K562 (cell line): ENCODE measurements around the gene GRHPR. TPM values are rescaled to one million over a fixed set of nuclear protein-coding genes. Genes with fewer than 3 reads are reported as not detected.

Source experiments
- FIP1L1 ChIP-seq: fragments of 200-400 bp; formaldehyde crosslinking; IDR thresholded peaks from 2 replicates; pipeline ENCODE4 v1.6.1; 2018; ENCODE audit warnings: mild to moderate bottlenecking, low read depth, low read length; ENCODE audit not compliant: poor library complexity, severe bottlenecking
- FOXK1 ChIP-seq: sonication (generic); formaldehyde crosslinking; IDR thresholded peaks from 2 replicates; pipeline ENCODE4 v1.8.0; 2022; ENCODE audit warnings: missing genetic modification reagents, mild to moderate bottlenecking, borderline replicate concordance
- HIVEP1 ChIP-seq: fragments of 250-450 bp; sonication (Bioruptor Pico); IDR thresholded peaks from 2 replicates; pipeline ENCODE4 v1.4.0; 2020; ENCODE audit warnings: mild to moderate bottlenecking
- HSF4 ChIP-seq: fragments of 250-450 bp; sonication (Bioruptor Pico); IDR thresholded peaks from 2 replicates; pipeline ENCODE4 v2.1.2; 2022; ENCODE audit warnings: mild to moderate bottlenecking, moderate library complexity, borderline replicate concordance
- KLF1 ChIP-seq: fragments of 450-650 bp; IDR thresholded peaks from 2 replicates; pipeline ENCODE4 v1.6.1; 2016; ENCODE audit warnings: missing genetic modification characterization, missing compliant biosample characterization
- PHF8 ChIP-seq: fragments of 200-600 bp; sonication (generic); IDR thresholded peaks from 2 replicates; pipeline ENCODE4 v1.6.1; 2012; ENCODE audit warnings: mixed run types, mild to moderate bottlenecking, inconsistent platforms, low read length, moderate library complexity, borderline replicate concordance
- PHTF2 ChIP-seq: fragments of 250-450 bp; sonication (Bioruptor Pico); IDR thresholded peaks from 2 replicates; pipeline ENCODE4 v1.5.0; 2021; ENCODE audit warnings: mild to moderate bottlenecking
- SIN3A ChIP-seq, 2 experiments: fragments of 150-350 bp in 1 of 2; IDR thresholded peaks; 2 replicates each; pipeline ENCODE4 v1.6.1; 2011 to 2016; ENCODE audit warnings: borderline replicate concordance in 2 of 2, low read depth in 2 of 2, low read length in 2 of 2, mild to moderate bottlenecking in 2 of 2, moderate library complexity in 2 of 2; ENCODE audit not compliant: control insufficient read depth in 1 of 2
- TAF15 ChIP-seq: fragments of 200-400 bp; formaldehyde crosslinking; IDR thresholded peaks from 2 replicates; pipeline ENCODE4 v1.6.1; 2017; ENCODE audit warnings: mild to moderate bottlenecking, low read depth, low read length, moderate library complexity
- TARDBP ChIP-seq: fragments of 450-650 bp; IDR thresholded peaks from 2 replicates; pipeline ENCODE4 v1.6.1; 2016
- TGIF2 ChIP-seq: sonication (generic); formaldehyde crosslinking; IDR thresholded peaks from 2 replicates; pipeline ENCODE4 v1.8.1; 2022; ENCODE audit warnings: mild to moderate bottlenecking, missing genetic modification reagents, moderate library complexity
- ZBTB17 ChIP-seq: fragments of 450-650 bp; formaldehyde crosslinking; IDR thresholded peaks from 2 replicates; pipeline ENCODE4 v1.4.0; 2020; ENCODE audit warnings: mild to moderate bottlenecking
- polyA plus RNA-seq, 8 experiments: library from polyadenylated mRNA; depleted of rRNA in 4 of 8; stranded (reverse) in 5 of 8; unstranded in 3 of 8; fragments of >200 nt; fragmentation: Nextera tagmentation in 2 of 8; fragmentation: Illumina TruSeq in 1 of 8; extraction: Ambion mirVana in 2 of 8; extraction: Trizol in 1 of 8; gene quantifications; 2 replicates each; pipeline versions ENCODE4 v1.2.1 to v1.2.3, GENCODE V29; 2011 to 2014; ENCODE audit warnings: inconsistent platforms in 1 of 8, missing spikeins in 1 of 8
- total RNA-seq, 7 experiments: library from RNA; depleted of rRNA in 6 of 7; stranded (reverse); fragments of >200 nt in 6 of 7; fragmentation: Illumina TruSeq in 2 of 7; extraction: Trizol in 2 of 7; gene quantifications; 2 replicates each; pipeline versions ENCODE4 v1.2.1 to v1.2.3, GENCODE V29; 2011 to 2021; ENCODE audit warnings: low replicate concordance in 1 of 7
- TF ChIP-seq, protein P1 (sequence below): sonication (generic); formaldehyde crosslinking; IDR thresholded peaks from 2 replicates; pipeline ENCODE4 v1.4.0; 2020; ENCODE audit warnings: mild to moderate bottlenecking, missing genetic modification reagents
- TF ChIP-seq, protein P2 (sequence below): sonication (generic); formaldehyde crosslinking; IDR thresholded peaks from 2 replicates; pipeline ENCODE4 v1.8.0; 2022; ENCODE audit warnings: mild to moderate bottlenecking, missing genetic modification reagents
- TF ChIP-seq, protein P3 (sequence below): fragments of 450-650 bp; conservative IDR thresholded peaks from 2 replicates; pipeline ENCODE4 v1.6.1; 2016; ENCODE audit warnings: missing genetic modification characterization, low read depth, mild to moderate bottlenecking, missing compliant biosample characterization, moderate library complexity
- TF ChIP-seq, protein P4 (sequence below): fragments of 450-650 bp; formaldehyde crosslinking; IDR thresholded peaks from 2 replicates; pipeline ENCODE4 v1.4.0; 2022; ENCODE audit warnings: missing genetic modification characterization
- TF ChIP-seq, protein P5 (sequence below): sonication (generic); formaldehyde crosslinking; IDR thresholded peaks from 2 replicates; pipeline ENCODE4 v1.5.0; 2020; ENCODE audit warnings: missing genetic modification reagents
- TF ChIP-seq, protein P6 (sequence below): conservative IDR thresholded peaks from 2 replicates; pipeline ENCODE4 v1.6.1; 2011; ENCODE audit warnings: low read depth, mild to moderate bottlenecking, low read length; ENCODE audit not compliant: control insufficient read depth

The GRHPR gene
- total and polyA plus RNA-seq, 9 of the 15 experiments (the other 6 are each of a cell fraction or from before 2014, with no cell fraction given), result 38.9 to 144 (median 120) TPM

DNA sequence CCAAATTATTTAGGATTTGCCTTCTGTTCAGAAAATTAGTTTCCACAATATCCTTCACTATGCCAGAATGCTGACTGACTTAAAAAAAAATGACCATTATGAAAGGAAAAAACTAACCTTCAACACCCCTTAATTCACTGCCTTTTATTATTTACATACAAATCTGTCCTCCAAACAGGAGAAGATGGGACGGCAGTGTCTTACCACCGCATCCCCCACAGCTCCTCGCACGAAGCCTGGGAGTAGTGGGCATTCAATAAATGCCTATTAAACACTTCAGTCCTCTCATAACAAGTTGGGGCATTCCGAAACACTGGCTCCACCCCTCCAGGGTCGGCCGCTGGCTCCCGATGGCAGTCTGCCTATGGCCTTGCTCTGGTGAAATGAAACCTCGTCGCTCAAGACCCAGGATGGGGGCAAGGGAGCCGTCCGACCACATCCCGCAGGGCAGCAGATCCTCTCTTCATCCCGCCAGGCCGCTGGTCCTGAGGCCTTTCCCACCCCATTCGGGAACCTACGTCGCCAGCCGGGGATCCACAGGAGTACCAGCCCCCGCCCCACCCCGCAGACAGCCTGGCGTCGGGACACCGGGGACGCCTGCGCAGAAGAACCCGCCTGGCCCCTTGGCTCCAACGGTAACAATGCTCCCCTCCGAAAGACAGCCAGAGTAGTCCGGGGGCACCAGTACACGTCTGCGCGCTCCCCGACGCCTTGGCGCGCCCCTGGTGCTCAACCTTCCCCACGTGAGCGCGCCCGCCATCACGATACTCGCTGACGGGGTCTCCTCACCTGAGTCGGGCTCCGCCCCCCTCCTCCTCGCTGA, 42.1 kb downstream of the GRHPR start (continued):
- TF ChIP-seq, protein P1, sequence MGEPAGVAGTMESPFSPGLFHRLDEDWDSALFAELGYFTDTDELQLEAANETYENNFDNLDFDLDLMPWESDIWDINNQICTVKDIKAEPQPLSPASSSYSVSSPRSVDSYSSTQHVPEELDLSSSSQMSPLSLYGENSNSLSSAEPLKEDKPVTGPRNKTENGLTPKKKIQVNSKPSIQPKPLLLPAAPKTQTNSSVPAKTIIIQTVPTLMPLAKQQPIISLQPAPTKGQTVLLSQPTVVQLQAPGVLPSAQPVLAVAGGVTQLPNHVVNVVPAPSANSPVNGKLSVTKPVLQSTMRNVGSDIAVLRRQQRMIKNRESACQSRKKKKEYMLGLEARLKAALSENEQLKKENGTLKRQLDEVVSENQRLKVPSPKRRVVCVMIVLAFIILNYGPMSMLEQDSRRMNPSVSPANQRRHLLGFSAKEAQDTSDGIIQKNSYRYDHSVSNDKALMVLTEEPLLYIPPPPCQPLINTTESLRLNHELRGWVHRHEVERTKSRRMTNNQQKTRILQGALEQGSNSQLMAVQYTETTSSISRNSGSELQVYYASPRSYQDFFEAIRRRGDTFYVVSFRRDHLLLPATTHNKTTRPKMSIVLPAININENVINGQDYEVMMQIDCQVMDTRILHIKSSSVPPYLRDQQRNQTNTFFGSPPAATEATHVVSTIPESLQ (CRISPR knock-in tag), result peak; percentile 73; the same call in 1 of the 2 replicates
- TF ChIP-seq TAF15 (no peak), SIN3A (IDR thresholded peaks at IDR 0.05; ENCODE audit: borderline replicate concordance in 2 of 2, control insufficient read depth in 1 of 2, low read depth in 2 of 2, low read length in 2 of 2) (peak in 1 of 2 experiments; percentile 85; a peak in 3 of 4 replicates), FIP1L1 (peak; percentile 80), TGIF2 (CRISPR knock-in tag) (no peak), PHF8 (peak; percentile 82; the same call in 1 of the 2 replicates), KLF1 (no peak), HSF4 (no peak), TARDBP (no peak), ZBTB17 (CRISPR knock-in tag) (no peak), HIVEP1 (CRISPR knock-in tag) (no peak), PHTF2 (CRISPR knock-in tag) (no peak), FOXK1 (CRISPR knock-in tag) (peak; percentile 77; the same call in 1 of the 2 replicates)
- TF ChIP-seq, protein P2, sequence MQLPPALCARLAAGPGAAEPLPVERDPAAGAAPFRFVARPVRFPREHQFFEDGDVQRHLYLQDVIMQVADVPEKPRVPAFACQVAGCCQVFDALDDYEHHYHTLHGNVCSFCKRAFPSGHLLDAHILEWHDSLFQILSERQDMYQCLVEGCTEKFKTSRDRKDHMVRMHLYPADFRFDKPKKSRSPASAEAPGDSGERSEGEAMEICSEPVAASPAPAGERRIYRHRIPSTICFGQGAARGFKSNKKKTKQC, result peak; percentile 78; the same call in 1 of the 2 replicates
- TF ChIP-seq, protein P3, sequence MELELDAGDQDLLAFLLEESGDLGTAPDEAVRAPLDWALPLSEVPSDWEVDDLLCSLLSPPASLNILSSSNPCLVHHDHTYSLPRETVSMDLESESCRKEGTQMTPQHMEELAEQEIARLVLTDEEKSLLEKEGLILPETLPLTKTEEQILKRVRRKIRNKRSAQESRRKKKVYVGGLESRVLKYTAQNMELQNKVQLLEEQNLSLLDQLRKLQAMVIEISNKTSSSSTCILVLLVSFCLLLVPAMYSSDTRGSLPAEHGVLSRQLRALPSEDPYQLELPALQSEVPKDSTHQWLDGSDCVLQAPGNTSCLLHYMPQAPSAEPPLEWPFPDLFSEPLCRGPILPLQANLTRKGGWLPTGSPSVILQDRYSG (tag), result 0 out of 2 replicates have a peak, but pooled peaks have one; percentile 22
- TF ChIP-seq, protein P4, sequence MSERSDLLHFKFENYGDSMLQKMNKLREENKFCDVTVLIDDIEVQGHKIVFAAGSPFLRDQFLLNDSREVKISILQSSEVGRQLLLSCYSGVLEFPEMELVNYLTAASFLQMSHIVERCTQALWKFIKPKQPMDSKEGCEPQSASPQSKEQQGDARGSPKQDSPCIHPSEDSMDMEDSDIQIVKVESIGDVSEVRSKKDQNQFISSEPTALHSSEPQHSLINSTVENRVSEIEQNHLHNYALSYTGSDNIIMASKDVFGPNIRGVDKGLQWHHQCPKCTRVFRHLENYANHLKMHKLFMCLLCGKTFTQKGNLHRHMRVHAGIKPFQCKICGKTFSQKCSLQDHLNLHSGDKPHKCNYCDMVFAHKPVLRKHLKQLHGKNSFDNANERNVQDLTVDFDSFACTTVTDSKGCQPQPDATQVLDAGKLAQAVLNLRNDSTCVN (CRISPR knock-in tag), result no peak
- TF ChIP-seq, protein P5, sequence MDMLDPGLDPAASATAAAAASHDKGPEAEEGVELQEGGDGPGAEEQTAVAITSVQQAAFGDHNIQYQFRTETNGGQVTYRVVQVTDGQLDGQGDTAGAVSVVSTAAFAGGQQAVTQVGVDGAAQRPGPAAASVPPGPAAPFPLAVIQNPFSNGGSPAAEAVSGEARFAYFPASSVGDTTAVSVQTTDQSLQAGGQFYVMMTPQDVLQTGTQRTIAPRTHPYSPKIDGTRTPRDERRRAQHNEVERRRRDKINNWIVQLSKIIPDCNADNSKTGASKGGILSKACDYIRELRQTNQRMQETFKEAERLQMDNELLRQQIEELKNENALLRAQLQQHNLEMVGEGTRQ (CRISPR knock-in tag), result peak; percentile 48; the same call in 1 of the 2 replicates
- TF ChIP-seq, protein P6, sequence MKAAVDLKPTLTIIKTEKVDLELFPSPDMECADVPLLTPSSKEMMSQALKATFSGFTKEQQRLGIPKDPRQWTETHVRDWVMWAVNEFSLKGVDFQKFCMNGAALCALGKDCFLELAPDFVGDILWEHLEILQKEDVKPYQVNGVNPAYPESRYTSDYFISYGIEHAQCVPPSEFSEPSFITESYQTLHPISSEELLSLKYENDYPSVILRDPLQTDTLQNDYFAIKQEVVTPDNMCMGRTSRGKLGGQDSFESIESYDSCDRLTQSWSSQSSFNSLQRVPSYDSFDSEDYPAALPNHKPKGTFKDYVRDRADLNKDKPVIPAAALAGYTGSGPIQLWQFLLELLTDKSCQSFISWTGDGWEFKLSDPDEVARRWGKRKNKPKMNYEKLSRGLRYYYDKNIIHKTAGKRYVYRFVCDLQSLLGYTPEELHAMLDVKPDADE, result peak; percentile 22; the same call in 1 of the 2 replicates
